ENCODE results near the gene OR9A2.

OR9A2 gene

GRCh38 chr7:143055754-143056153 is 28.8 kb upstream of the OR9A2 start:
- H3K27ac ChIP-seq: no peak overlapping the region
- no peak for TF ChIP-seq CTCF (conservative IDR thresholded peaks at IDR 0.05; ENCODE audit: low read depth)
- POLR2A ChIA-PET (ENCODE audit: low non-redundant PET): no interaction called here
- DNase-seq (ENCODE audit: low spot score): no peak
- CTCF ChIA-PET: interaction anchor here (0.5 kb wide), 1 partner anchor 269 kb away, joined by 3 read pairs; no protein-coding TSS in a partner anchor

GRCh38 chr7:143054621-143055020 is 27.7 kb upstream of the OR9A2 start:
- H3K27ac ChIP-seq: no peak overlapping the region
- no peak for TF ChIP-seq CTCF (conservative IDR thresholded peaks at IDR 0.05; ENCODE audit: low read depth)
- ChIA-PET POLR2A (ENCODE audit: low non-redundant PET) (no interaction called here), CTCF (no interaction called here)
- no peak for DNase-seq (ENCODE audit: low spot score)

- ChIA-PET CTCF (no interaction called here), POLR2A (ENCODE audit: low non-redundant PET) (no interaction called here)
- no peak for DNase-seq (ENCODE audit: low spot score)
- no peak for TF ChIP-seq CTCF (conservative IDR thresholded peaks at IDR 0.05; ENCODE audit: low read depth)
- H3K27ac ChIP-seq: no peak within 1 kb of the TSS
Measured at GRCh38 chr7:143052041-143052440, 25.1 kb upstream of the OR9A2 start, which contains the start of gene OR6V1. Gene OR6V1 (plus strand): TSS chr7:143052341. CDS start chr7:143052341, 0 bp downstream.

DNA sequence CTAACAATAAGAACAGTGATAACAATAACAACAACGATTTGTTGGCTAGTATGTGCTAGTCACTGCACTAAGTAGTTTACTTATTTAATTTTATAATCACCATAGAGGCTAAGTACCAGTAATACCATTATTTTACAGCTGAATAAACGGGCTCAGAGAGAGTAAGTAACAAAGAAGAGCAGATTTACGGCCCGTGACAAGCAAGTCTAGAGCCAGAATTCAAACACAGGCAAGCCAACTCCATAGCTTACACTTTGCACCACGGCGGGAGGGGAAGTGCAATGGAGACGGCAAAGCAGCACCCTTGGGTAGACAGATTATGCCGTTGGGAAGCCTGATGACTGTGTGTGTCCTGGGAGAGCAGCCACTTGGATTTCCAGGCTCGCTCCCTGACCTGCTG is 24.0 kb upstream of the OR9A2 start:
- ChIA-PET POLR2A (ENCODE audit: low non-redundant PET) (no interaction called here), CTCF (no interaction called here)
- TF ChIP-seq CTCF (conservative IDR thresholded peaks at IDR 0.05; ENCODE audit: low read depth): no peak
- DNase-seq (ENCODE audit: low spot score): no peak
- no peak overlapping the region for H3K27ac ChIP-seq

- ChIA-PET CTCF (no interaction called here), POLR2A (ENCODE audit: low non-redundant PET) (no interaction called here)
- no peak for TF ChIP-seq CTCF (conservative IDR thresholded peaks at IDR 0.05; ENCODE audit: low read depth)
- no peak for DNase-seq (ENCODE audit: low spot score)
- H3K27ac ChIP-seq: no peak overlapping the region
Measured at GRCh38 chr7:143049362-143049761, 22.4 kb upstream of the OR9A2 start.

DNA sequence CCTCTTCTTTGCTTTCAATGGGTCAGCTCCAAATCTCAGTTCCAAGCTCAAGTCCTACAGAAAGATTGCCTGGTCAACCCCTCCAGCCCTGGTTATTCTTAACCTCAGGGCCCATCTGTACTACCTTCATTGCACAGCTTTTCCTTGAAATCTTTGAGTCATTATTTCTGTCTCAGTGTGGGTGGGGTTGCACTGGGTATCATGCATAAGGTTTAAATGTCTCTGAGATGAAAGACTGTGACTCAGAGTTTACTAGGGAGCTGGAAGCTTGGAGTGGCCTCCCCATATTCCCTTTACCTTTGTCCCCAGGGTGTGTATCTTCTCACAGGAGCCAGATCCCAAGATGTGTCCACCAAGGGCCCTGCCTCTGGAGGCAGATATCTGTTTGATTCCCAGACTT is 21.9 kb upstream of the OR9A2 start:
- ChIA-PET CTCF (no interaction called here), POLR2A (ENCODE audit: low non-redundant PET) (no interaction called here)
- no peak for TF ChIP-seq CTCF (conservative IDR thresholded peaks at IDR 0.05; ENCODE audit: low read depth)

DNA sequence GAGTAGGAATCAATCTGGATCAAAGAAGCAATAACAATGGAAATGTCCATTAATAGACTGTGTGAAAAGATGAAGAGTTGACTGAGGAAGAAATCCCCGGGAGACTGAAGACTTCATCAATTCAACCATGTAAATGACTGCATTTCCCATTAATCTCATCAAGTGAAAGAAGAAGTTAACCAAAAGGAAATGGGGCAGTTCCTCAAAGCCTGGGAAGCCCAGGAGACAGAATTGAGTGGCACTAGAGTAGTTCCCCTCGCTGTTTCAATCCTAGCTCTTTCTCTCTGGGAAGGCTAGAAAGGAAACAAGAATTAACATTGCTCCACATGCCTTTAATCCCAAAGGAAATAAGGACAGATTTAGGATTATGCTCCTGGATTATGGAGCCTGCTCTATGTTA is 20.4 kb upstream of the OR9A2 start:
- ChIA-PET CTCF (interaction anchor here (1.1 kb wide), 1 partner anchor 168 kb away, joined by 3 read pairs; no protein-coding TSS in a partner anchor), POLR2A (ENCODE audit: low non-redundant PET) (no interaction called here)
- DNase-seq (ENCODE audit: low spot score): no peak
- no peak overlapping the region for H3K27ac ChIP-seq
- TF ChIP-seq CTCF (conservative IDR thresholded peaks at IDR 0.05; ENCODE audit: low read depth): no peak

More for the DNA sequence above, 21.9 kb upstream of the OR9A2 start:
- no peak overlapping the region for H3K27ac ChIP-seq
- DNase-seq (ENCODE audit: low spot score): no peak

All from RWPE1 (cell line).